ENCODE data around the gene OBSCN.

The OBSCN gene

DNA sequence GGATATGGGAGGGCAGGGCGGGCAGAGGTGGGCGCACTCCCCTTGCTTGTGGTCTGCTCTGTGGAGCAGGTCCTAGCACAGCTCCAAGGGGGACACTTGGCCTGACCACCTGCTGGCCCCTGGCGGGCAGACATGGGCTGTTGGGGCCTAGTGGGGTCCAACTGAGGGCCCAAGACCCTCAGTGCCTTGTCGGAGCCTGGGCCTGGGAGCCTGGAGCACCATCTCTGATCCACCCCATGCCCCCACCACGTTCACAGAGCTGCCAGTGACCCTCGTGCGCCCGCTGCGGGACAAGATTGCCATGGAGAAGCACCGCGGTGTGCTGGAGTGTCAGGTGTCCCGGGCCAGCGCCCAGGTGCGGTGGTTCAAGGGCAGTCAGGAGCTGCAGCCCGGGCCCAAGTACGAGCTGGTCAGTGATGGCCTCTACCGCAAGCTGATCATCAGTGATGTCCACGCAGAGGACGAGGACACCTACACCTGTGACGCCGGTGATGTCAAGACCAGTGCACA is 70.6 kb downstream of the OBSCN start:
- TF ChIP-seq CTCF (IDR thresholded peaks at IDR 0.05) = no peak

- no peak for TF ChIP-seq CTCF (IDR thresholded peaks at IDR 0.05)
Measured at GRCh38 chr1:228279011-228279721, 71.3 kb downstream of the OBSCN start.

- no peak for TF ChIP-seq CTCF (IDR thresholded peaks at IDR 0.05)
Measured at GRCh38 chr1:228279722-228280105, 71.9 kb downstream of the OBSCN start.

- TF ChIP-seq CTCF (IDR thresholded peaks at IDR 0.05) = no peak
Measured at GRCh38 chr1:228280106-228280901, 72.5 kb downstream of the OBSCN start.

GRCh38 chr1:228280961-228281591 is 73.2 kb downstream of the OBSCN start:
- TF ChIP-seq CTCF (IDR thresholded peaks at IDR 0.05) = no peak

- no peak for TF ChIP-seq CTCF (IDR thresholded peaks at IDR 0.05)
Measured at GRCh38 chr1:228281631-228282328, 73.9 kb downstream of the OBSCN start.

All from LNCAP (cell line).